ENCODE results near the gene RSPH6A.

Gene RSPH6A

DNA sequence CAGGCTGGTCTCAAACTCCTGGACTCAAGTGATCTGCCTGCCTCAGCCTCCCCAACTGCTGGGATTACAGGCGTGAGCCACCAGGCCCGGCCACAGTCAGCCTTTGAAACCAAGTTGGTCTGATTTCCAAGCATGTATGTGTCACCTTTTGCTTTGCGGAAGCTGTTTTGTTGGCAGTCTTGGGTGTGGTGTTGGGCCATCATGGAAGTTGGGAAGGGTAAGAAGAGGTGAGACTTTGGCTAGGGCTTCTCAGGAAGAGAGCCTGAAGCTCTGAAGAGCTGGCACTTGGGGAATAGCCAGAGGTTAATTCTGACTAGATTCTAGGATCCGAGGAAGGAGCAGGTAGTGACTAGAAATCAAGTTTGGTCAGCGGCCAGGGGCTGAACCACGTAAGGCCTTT lies 2.8 kb downstream of the RSPH6A start:
- Histone ChIP-seq H3K9me2 (replicated peaks; ENCODE audit: insufficient read depth, low read length) (no peaks in the 10 kb centered on the region), H3K36me3 (ENCODE audit: low read length) (no peaks in the 10 kb centered on the region), H2AFZ (ENCODE audit: low read depth, low read length, severe bottlenecking) (no peak overlapping the region), H3K4me3 (ENCODE audit: insufficient read depth, low read length, poor library complexity, severe bottlenecking) (no peak overlapping the region), H3K9ac (ENCODE audit: low read length) (no peak overlapping the region), H3F3A (ENCODE audit: insufficient read depth) (peaks cover under 1% of the 10 kb centered on the region; the same call in 1 of the 2 replicates), H4K20me1 (ENCODE audit: low read depth, low read length) (no peaks in the 10 kb centered on the region), H3K79me2 (ENCODE audit: insufficient read depth, low read length) (no peaks in the 10 kb centered on the region), H3K27me3 (ENCODE audit: low read length) (no peaks in the 10 kb centered on the region), H3K9me3 (ENCODE audit: insufficient read depth, low read length) (no peaks in the 10 kb centered on the region), H3K4me2 (ENCODE audit: low read depth, low read length, poor library complexity, severe bottlenecking) (no peak overlapping the region), H3K27ac (ENCODE audit: low read depth, low read length) (no peak overlapping the region)
- TF ChIP-seq, protein P1, sequence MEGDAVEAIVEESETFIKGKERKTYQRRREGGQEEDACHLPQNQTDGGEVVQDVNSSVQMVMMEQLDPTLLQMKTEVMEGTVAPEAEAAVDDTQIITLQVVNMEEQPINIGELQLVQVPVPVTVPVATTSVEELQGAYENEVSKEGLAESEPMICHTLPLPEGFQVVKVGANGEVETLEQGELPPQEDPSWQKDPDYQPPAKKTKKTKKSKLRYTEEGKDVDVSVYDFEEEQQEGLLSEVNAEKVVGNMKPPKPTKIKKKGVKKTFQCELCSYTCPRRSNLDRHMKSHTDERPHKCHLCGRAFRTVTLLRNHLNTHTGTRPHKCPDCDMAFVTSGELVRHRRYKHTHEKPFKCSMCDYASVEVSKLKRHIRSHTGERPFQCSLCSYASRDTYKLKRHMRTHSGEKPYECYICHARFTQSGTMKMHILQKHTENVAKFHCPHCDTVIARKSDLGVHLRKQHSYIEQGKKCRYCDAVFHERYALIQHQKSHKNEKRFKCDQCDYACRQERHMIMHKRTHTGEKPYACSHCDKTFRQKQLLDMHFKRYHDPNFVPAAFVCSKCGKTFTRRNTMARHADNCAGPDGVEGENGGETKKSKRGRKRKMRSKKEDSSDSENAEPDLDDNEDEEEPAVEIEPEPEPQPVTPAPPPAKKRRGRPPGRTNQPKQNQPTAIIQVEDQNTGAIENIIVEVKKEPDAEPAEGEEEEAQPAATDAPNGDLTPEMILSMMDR (IDR thresholded peaks at IDR 0.05; ENCODE audit: insufficient read depth, low read length, poor library complexity, severe bottlenecking) = no peak
- no peak for TF ChIP-seq EZH2phosphoT487 (conservative IDR thresholded peaks at IDR 0.05; ENCODE audit: low read length)

DNA sequence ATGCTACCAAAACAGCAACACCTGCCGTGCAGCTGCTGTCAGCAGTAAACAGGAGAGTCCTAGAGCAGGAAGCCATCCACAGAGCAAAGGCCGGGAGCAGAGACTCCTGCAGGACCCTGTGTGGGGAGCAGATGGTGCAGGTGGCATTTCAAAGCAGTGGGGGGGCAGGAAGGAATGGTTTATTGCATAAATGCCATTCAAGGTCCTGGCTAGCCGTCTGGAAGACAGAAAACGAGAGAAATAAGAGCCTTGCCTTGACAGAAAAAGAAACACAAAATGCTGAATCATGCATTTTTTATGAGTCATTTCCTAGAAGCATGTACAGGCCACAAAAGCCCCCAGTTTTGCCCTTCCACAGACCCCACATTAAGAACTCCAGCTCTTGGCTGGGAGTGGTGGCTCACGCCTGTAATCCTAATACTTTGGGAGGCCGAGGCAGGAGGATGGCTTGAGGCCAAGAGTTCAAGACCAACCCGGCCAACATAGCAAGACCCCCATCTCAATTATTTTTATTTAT lies 5.4 kb downstream of the RSPH6A start:
- Histone ChIP-seq H3K79me2 (ENCODE audit: insufficient read depth, low read length) (no peaks in the 10 kb centered on the region), H4K20me1 (ENCODE audit: low read depth, low read length) (no peaks in the 10 kb centered on the region), H3K9ac (ENCODE audit: low read length) (no peak overlapping the region), H2AFZ (ENCODE audit: low read depth, low read length, severe bottlenecking) (no peak overlapping the region), H3F3A (ENCODE audit: insufficient read depth) (no peaks in the 10 kb centered on the region), H3K27me3 (ENCODE audit: low read length) (no peaks in the 10 kb centered on the region), H3K4me2 (ENCODE audit: low read depth, low read length, poor library complexity, severe bottlenecking) (no peak overlapping the region), H3K36me3 (ENCODE audit: low read length) (no peaks in the 10 kb centered on the region), H3K9me3 (ENCODE audit: insufficient read depth, low read length) (no peaks in the 10 kb centered on the region), H3K27ac (ENCODE audit: low read depth, low read length) (no peak overlapping the region), H3K4me3 (ENCODE audit: insufficient read depth, low read length, poor library complexity, severe bottlenecking) (no peak overlapping the region), H3K9me2 (replicated peaks; ENCODE audit: insufficient read depth, low read length) (no peaks in the 10 kb centered on the region)
- TF ChIP-seq, protein P1 (IDR thresholded peaks at IDR 0.05; ENCODE audit: insufficient read depth, low read length, poor library complexity, severe bottlenecking) = no peak
- no peak for TF ChIP-seq EZH2phosphoT487 (conservative IDR thresholded peaks at IDR 0.05; ENCODE audit: low read length)

DNA sequence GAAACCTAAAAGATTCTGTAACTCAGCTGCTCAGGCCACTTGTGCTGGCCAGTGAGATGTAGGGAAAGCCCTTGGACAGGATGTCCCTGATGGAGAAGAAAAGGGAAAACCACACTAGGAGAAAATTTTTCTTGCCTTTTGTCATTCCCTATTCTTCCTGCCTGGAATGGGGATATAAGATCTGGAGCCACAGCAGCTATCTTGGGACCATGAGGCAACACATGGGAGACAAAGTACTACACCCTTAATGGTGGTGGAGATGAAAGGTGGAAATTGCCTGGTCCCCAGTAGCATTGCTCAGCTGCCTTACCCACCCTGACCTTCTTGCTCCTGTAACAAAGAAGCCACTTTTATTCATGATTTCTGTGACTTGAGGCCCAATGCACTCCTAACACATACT lies 9.4 kb downstream of the RSPH6A start:
- Histone ChIP-seq H3K79me2 (ENCODE audit: insufficient read depth, low read length) (no peaks in the 10 kb centered on the region), H3K9me3 (ENCODE audit: insufficient read depth, low read length) (no peaks in the 10 kb centered on the region), H3K4me2 (ENCODE audit: low read depth, low read length, poor library complexity, severe bottlenecking) (no peak overlapping the region), H3K36me3 (ENCODE audit: low read length) (no peaks in the 10 kb centered on the region), H3K9me2 (replicated peaks; ENCODE audit: insufficient read depth, low read length) (no peaks in the 10 kb centered on the region), H3K27me3 (ENCODE audit: low read length) (no peaks in the 10 kb centered on the region), H3K27ac (ENCODE audit: low read depth, low read length) (no peak overlapping the region), H4K20me1 (ENCODE audit: low read depth, low read length) (no peaks in the 10 kb centered on the region), H3K9ac (ENCODE audit: low read length) (no peak overlapping the region), H3K4me3 (ENCODE audit: insufficient read depth, low read length, poor library complexity, severe bottlenecking) (no peak overlapping the region), H2AFZ (ENCODE audit: low read depth, low read length, severe bottlenecking) (no peak overlapping the region), H3F3A (ENCODE audit: insufficient read depth) (no peaks in the 10 kb centered on the region)
- TF ChIP-seq, protein P1 (IDR thresholded peaks at IDR 0.05; ENCODE audit: insufficient read depth, low read length, poor library complexity, severe bottlenecking) = no peak
- TF ChIP-seq EZH2phosphoT487 (conservative IDR thresholded peaks at IDR 0.05; ENCODE audit: low read length) = no peak
